Activated naive CD8-positive, alpha-beta T cell treated with anti-CD3 and anti-CD28 coated beads for 36 hours (primary cell): Measurements from ENCODE around the gene ARID1B. TPM values are rescaled to one million over a fixed set of nuclear protein-coding genes. Genes with fewer than 3 reads are reported as not detected.

Experiments
- DNase-seq: peaks from one replicate; pipeline ENCODE4 v3.0.0; 2021
- H3K27ac Mint-ChIP-seq: one replicate; pipeline ENCODE4 v1.8.0; 2022; ENCODE audit warnings: mild to moderate bottlenecking, moderate library complexity, mixed read lengths
- H3K27me3 Mint-ChIP-seq: one replicate; pipeline ENCODE4 v1.8.0; 2022; ENCODE audit warnings: mild to moderate bottlenecking, mixed read lengths
- H3K36me3 Mint-ChIP-seq: one replicate; pipeline ENCODE4 v1.8.0; 2021; ENCODE audit warnings: mild to moderate bottlenecking, mixed read lengths
- H3K4me1 Mint-ChIP-seq: one replicate; pipeline ENCODE4 v1.8.0; 2021; ENCODE audit warnings: mixed read lengths
- H3K4me3 Mint-ChIP-seq: one replicate; pipeline ENCODE4 v1.8.0; 2022; ENCODE audit warnings: mild to moderate bottlenecking, moderate library complexity, mixed read lengths
- H3K9me3 Mint-ChIP-seq: one replicate; pipeline ENCODE4 v1.8.0; 2022; ENCODE audit warnings: mixed read lengths
- total RNA-seq, 2 experiments: library from RNA; stranded (reverse); gene quantifications; one replicate each; pipeline ENCODE4 v1.2.3, GENCODE V29; 2021

Gene ARID1B
- total RNA-seq, 2 experiments from 2014 or later = 40.6 to 41.5 TPM

- Mint-ChIP-seq H3K27me3 (no peaks in the 10 kb centered on the region), H3K27ac (peak overlapping the region; percentile 32), H3K9me3 (no peaks in the 10 kb centered on the region), H3K4me3 (no peak overlapping the region), H3K36me3 (peaks cover 15% of the 10 kb centered on the region), H3K4me1 (peaks cover 33% of the 10 kb centered on the region)
- DNase-seq = no peak
Measured at GRCh38 chr6:157107915-157108651, 330.9 kb downstream of the ARID1B start.

DNA sequence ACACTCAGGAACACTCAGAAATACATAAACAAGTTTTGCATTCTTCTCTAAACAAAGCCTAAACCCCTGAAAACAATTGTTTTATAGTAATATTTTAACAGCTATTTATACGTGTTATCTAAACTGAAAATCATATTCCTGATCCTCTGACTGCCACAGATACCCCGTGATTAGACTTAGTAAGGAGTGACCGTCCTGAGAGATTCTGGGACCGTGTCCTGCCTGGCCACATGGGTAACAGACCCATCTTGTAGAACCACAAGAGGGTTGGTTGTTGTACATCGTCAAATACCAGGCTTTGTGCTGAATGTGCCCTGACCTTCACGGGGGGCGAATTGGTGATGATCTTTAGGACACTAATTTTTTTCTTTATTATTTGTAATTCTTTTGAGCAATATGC is 331.7 kb downstream of the ARID1B start:
- Mint-ChIP-seq H3K27me3 (no peaks in the 10 kb centered on the region), H3K9me3 (no peaks in the 10 kb centered on the region), H3K36me3 (peaks cover 20% of the 10 kb centered on the region), H3K4me1 (peaks cover 31% of the 10 kb centered on the region), H3K27ac (no peak overlapping the region), H3K4me3 (no peak overlapping the region)
- no peak for DNase-seq

DNA sequence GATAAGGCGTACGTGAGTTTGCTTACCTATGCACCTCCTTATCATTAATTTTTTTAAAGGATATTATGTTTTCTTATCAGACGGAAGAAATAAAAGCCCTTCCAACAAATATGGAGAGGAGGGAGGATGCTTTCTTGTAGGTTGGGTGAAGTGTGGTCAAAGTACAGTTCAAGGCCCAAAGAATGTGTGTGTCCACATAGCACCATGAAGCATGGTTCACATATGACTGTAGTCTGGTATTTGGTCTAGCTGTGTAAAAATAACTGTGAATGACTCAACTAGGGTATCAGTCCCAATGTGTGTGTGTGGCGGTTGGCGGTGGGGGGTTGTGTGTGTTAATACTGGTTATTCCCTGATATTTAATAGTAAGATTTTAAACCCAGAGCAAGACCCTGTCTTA is 333.4 kb downstream of the ARID1B start:
- peaks cover 31% of the 10 kb centered on the region for H3K4me1 Mint-ChIP-seq
- DNase-seq = no peak
- no peaks in the 10 kb centered on the region for H3K9me3 Mint-ChIP-seq
- H3K27me3 Mint-ChIP-seq = no peaks in the 10 kb centered on the region
- H3K27ac Mint-ChIP-seq = no peak overlapping the region
- no peak overlapping the region for H3K4me3 Mint-ChIP-seq
- peaks cover 18% of the 10 kb centered on the region for H3K36me3 Mint-ChIP-seq

GRCh38 chr6:157113389-157113788 is 336.2 kb downstream of the ARID1B start:
- H3K4me3 Mint-ChIP-seq = no peak overlapping the region
- H3K9me3 Mint-ChIP-seq = no peaks in the 10 kb centered on the region
- no peak for DNase-seq
- peaks cover 11% of the 10 kb centered on the region for H3K4me1 Mint-ChIP-seq
- H3K27me3 Mint-ChIP-seq = no peaks in the 10 kb centered on the region
- peaks cover 18% of the 10 kb centered on the region for H3K36me3 Mint-ChIP-seq
- H3K27ac Mint-ChIP-seq = no peak overlapping the region

- Mint-ChIP-seq H3K4me3 (no peak overlapping the region), H3K9me3 (no peaks in the 10 kb centered on the region), H3K36me3 (peaks cover 16% of the 10 kb centered on the region), H3K27ac (no peak overlapping the region), H3K27me3 (no peaks in the 10 kb centered on the region), H3K4me1 (peaks cover 14% of the 10 kb centered on the region)
- DNase-seq = no peak
Measured at GRCh38 chr6:157116426-157116825, 339.2 kb downstream of the ARID1B start.

- Mint-ChIP-seq H3K4me3 (no peak overlapping the region), H3K36me3 (peaks cover 11% of the 10 kb centered on the region), H3K9me3 (no peaks in the 10 kb centered on the region), H3K4me1 (peaks cover 14% of the 10 kb centered on the region), H3K27ac (no peak overlapping the region), H3K27me3 (no peaks in the 10 kb centered on the region)
- DNase-seq = no peak
Measured at GRCh38 chr6:157117431-157118095, 340.4 kb downstream of the ARID1B start.

- Mint-ChIP-seq H3K4me3 (no peak overlapping the region), H3K4me1 (peaks cover 18% of the 10 kb centered on the region), H3K27me3 (no peaks in the 10 kb centered on the region), H3K36me3 (peaks cover 11% of the 10 kb centered on the region), H3K9me3 (no peaks in the 10 kb centered on the region), H3K27ac (no peak overlapping the region)
- DNase-seq = no peak
Measured at GRCh38 chr6:157119502-157120027, 342.4 kb downstream of the ARID1B start.

DNA sequence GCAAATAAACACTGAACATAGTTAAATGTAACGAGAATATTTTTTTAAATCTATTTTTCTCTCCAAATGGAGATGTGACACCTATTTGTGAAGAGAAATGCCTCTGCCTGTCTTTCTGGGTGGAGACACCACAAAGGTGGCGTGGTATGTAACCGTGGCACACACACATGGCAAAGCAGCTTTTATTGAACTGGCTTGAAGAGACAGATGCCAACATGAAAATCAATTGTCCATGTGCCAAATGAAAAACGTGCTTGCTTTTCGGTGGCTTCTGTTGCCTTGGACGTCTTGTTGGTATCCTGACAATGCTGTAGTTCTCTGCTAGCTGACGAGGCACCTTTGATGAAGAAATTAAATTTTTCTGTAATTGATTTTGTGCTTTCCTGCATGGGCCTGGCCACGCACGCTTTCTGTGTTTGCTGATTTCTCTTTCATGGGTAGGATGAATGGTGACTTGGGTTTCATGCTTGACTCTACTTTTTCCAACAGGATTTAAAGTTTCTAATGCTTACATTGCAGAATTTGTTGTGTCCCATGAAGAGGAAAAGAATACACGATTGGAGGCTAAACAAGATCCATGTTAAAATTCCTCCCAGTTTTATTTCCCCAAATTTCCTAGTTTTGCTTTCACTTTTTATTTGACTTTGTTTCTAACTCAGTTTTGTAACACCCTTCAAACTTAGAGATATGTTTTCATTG is 343.5 kb downstream of the ARID1B start:
- no peak for DNase-seq
- no peaks in the 10 kb centered on the region for H3K9me3 Mint-ChIP-seq
- peaks cover 14% of the 10 kb centered on the region for H3K4me1 Mint-ChIP-seq
- peaks cover 10% of the 10 kb centered on the region for H3K36me3 Mint-ChIP-seq
- H3K4me3 Mint-ChIP-seq = no peak overlapping the region
- no peak overlapping the region for H3K27ac Mint-ChIP-seq
- H3K27me3 Mint-ChIP-seq = no peaks in the 10 kb centered on the region

DNA sequence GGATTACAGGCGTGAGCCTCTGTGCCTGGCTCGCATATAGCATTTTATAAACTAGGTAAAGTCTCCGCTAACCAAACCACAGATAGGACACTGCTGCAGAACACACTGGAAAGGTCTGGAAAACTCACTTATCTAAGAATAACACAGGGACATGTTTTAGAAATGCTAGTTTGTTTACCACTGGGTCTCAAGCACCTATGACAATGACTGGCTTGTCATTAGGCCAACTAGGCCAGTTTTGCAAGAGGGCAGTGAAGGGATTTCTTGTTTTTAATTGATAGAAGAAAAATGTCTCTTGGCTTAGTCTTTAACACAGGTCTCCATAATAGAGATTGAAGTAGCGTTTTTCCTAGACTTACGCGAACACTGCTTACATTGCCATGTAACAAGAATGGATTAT is 344.7 kb downstream of the ARID1B start:
- Mint-ChIP-seq H3K4me3 (no peak overlapping the region), H3K27me3 (no peaks in the 10 kb centered on the region), H3K4me1 (peaks cover 14% of the 10 kb centered on the region), H3K9me3 (no peaks in the 10 kb centered on the region), H3K36me3 (peaks cover 10% of the 10 kb centered on the region), H3K27ac (no peak overlapping the region)
- DNase-seq = no peak

DNA sequence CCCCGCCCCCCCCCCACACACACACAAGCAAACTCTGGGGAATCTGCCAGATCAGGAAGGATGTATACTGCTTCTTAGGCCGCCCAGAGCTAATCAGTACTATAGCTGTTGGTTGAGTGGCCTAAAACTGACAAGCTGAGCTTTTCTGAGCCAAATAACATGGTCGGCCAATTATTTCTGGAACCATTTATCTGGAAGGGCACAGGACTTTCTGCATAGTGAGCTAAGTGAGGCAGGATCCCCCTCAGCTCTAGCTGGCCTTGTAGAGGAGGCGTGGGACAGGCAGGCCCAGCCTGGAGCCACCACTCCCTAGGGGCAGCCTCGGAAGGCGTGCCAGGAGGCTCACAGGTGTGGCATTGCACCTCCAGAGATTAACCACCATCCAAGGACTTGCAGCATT is 346.1 kb downstream of the ARID1B start:
- Mint-ChIP-seq H3K4me3 (no peak overlapping the region), H3K36me3 (peaks cover 10% of the 10 kb centered on the region), H3K27ac (no peak overlapping the region), H3K9me3 (no peaks in the 10 kb centered on the region), H3K27me3 (no peaks in the 10 kb centered on the region), H3K4me1 (peaks cover 15% of the 10 kb centered on the region)
- DNase-seq = no peak

GRCh38 chr6:157124485-157125254 is 347.5 kb downstream of the ARID1B start:
- Mint-ChIP-seq H3K27me3 (no peaks in the 10 kb centered on the region), H3K27ac (no peak overlapping the region), H3K9me3 (no peaks in the 10 kb centered on the region), H3K4me1 (peaks cover 14% of the 10 kb centered on the region), H3K4me3 (no peak overlapping the region), H3K36me3 (peaks cover 10% of the 10 kb centered on the region)
- DNase-seq = no peak

- Mint-ChIP-seq H3K4me1 (peaks cover 11% of the 10 kb centered on the region), H3K27me3 (no peaks in the 10 kb centered on the region), H3K9me3 (no peaks in the 10 kb centered on the region), H3K4me3 (no peak overlapping the region), H3K36me3 (peaks cover 7% of the 10 kb centered on the region), H3K27ac (no peak overlapping the region)
- DNase-seq = no peak
Measured at GRCh38 chr6:157125531-157125930, 348.4 kb downstream of the ARID1B start.

GRCh38 chr6:157126183-157127098 is 349.3 kb downstream of the ARID1B start:
- Mint-ChIP-seq H3K9me3 (no peaks in the 10 kb centered on the region), H3K36me3 (peaks cover 7% of the 10 kb centered on the region), H3K27ac (no peak overlapping the region), H3K4me3 (no peak overlapping the region), H3K27me3 (no peaks in the 10 kb centered on the region), H3K4me1 (peaks cover 5% of the 10 kb centered on the region)
- no peak for DNase-seq

DNA sequence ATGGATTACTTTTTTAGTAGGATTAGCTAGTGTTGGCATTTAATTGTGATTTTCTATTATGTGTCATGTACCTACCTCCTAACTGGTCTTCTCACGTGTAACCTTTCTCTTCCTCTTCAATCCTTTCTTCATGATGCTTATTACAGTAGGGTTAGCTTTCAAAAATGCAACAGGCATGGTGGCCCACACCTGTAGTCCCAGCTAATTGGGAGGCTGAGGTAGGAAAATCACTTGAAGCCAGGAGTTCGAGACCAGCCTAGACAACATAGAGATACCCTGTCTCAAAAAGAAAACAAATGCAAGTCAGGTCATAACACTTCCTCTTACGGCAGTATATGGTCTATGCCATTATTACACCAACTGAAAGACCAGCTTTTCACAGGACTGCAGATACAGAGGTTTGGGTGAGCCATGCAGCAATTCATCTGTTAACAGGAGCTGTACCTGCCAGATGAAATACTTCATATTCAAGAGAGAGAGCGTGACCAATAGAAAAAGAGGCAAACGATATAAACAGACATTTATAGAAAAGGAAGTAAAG is 351.1 kb downstream of the ARID1B start:
- H3K4me3 Mint-ChIP-seq = no peak overlapping the region
- H3K27me3 Mint-ChIP-seq = no peaks in the 10 kb centered on the region
- DNase-seq = no peak
- no peak overlapping the region for H3K27ac Mint-ChIP-seq
- H3K4me1 Mint-ChIP-seq = peaks cover 5% of the 10 kb centered on the region
- H3K36me3 Mint-ChIP-seq = peaks cover 7% of the 10 kb centered on the region
- H3K9me3 Mint-ChIP-seq = no peaks in the 10 kb centered on the region
